GM12801 (cell line): ENCODE data around the gene ABCC9.

Experiments used
- CTCF ChIP-seq: IDR thresholded peaks from one replicate; pipeline ENCODE4 v1.5.1; 2011; ENCODE audit warnings: control low read depth; ENCODE audit not compliant: insufficient read length; ENCODE audit errors: extremely low read depth

Gene ABCC9

DNA sequence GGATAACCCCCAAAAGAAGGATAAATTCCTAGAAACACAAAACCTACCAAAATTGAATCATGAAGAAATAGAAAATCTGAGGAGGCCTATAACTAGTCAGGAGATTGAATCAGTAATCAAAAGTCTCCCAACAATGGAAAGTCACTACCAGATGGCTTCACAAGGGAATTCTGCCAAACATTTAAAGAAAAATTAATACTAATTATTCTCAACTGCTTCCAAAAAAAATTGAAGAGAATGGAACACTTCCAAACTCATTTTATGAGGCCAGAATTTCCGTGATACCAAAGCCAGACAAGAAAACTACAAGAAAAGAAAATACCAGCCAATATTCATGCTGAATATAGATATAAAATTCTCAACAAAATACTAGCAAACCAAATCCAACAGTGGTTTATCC lies 7.8 kb upstream of the ABCC9 start:
- no peak for TF ChIP-seq CTCF

DNA sequence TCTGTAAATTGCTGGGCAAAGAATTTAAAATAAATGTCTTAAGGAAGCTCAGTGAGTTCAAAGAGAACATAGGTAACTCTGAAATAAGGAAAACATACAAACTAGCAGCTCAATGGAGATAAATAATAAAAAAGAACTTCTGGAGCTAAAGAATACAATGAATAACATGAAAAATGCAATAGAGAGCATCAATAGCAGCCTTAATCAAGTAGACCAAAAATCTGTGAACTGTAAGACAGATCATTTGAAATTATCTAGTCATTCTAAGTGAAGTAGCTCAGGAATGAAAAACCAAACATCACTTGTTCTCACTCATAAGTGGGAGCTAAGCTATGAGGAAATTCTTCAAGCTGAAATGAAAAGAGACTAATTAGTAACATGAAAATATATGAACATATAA lies 5.8 kb upstream of the ABCC9 start:
- TF ChIP-seq CTCF = no peak

GRCh38 chr12:21945002-21945401 lies 3.8 kb upstream of the ABCC9 start:
- no peak for TF ChIP-seq CTCF

- no peak for TF ChIP-seq CTCF
Observed at GRCh38 chr12:21942377-21942703, 1.1 kb upstream of the ABCC9 start.

DNA sequence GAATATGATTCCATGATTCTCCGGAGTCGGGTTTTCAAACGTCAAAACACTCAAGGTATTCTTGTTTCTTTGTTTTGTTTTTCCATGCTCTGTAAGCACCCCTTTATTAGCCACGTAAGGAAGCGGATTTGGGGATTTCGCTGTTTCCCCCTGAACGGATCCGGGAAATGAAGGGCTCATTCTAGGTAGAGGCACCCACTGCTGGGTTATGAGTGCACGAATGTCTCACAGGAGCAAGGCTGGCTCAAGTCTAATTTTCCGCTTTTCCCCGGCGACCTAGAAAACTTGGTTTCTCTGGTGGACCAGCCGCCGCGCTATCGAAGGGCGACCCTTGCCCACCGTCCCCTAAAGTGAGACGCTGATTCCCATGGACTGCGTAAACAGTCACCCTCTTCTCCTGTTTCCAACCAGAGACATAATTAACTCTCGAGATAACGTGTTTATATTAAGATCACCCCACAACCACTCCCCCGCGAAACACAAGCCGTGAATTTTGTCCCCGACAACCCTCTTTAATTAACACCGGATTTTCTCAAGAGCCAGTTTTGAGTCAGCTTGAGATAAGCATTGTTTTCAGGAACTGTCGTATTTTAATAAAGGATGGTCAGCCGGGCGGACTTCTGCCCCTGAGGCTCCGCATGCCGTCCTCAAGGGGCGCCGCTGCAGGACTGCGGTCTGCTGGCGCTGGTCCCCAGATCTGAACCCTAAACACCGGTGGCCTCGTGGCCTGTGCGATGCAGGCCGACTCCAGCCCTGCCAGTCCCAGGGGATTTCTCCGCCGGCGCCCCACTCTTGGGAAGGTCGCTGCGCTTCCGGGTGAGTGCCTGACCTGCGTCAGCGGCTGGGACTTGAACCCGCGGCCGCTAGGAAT lies 515 bp upstream of the ABCC9 start:
- no peak for TF ChIP-seq CTCF

- no peak for TF ChIP-seq CTCF
Observed at GRCh38 chr12:21939435-21939834, 1.8 kb downstream of the ABCC9 start.

- TF ChIP-seq CTCF = no peak
Observed at GRCh38 chr12:21938879-21939278, 2.3 kb downstream of the ABCC9 start.
